Neural progenitor cell (in vitro differentiated cells): ENCODE measurements around the gene HERC2. TPM values are rescaled to one million over a fixed set of nuclear protein-coding genes. Genes with fewer than 3 reads are reported as not detected.

Source experiments
- DNase-seq: peaks from one replicate; pipeline ENCODE4 v3.0.0-alpha.2; 2016; ENCODE audit warnings: low spot score
- H2AFZ ChIP-seq: fragments of 200-600 bp; sonication (generic); replicated peaks from 2 replicates; pipeline ENCODE4 v1.6.1; 2016; ENCODE audit warnings: antibody characterized with exemption
- H3F3A ChIP-seq: fragments of 200-600 bp; sonication (generic); 2 replicates; pipeline ENCODE4 v1.6.1; 2016; ENCODE audit warnings: antibody characterized with exemption, low read depth
- H3K27ac ChIP-seq: fragments of 200-600 bp; sonication (generic); 2 replicates; pipeline ENCODE4 v1.5.1; 2016; ENCODE audit warnings: mild to moderate bottlenecking
- H3K27me3 ChIP-seq: fragments of 200-600 bp; sonication (generic); 2 replicates; pipeline ENCODE4 v1.6.1; 2016; ENCODE audit warnings: mild to moderate bottlenecking, moderate library complexity
- H3K36me3 ChIP-seq: fragments of 200-600 bp; sonication (generic); 2 replicates; pipeline ENCODE4 v1.5.1; 2016
- H3K4me1 ChIP-seq: fragments of 200-600 bp; sonication (generic); 2 replicates; pipeline ENCODE4 v1.6.1; 2016; ENCODE audit warnings: mixed run types
- H3K4me2 ChIP-seq: fragments of 200-600 bp; sonication (generic); 2 replicates; pipeline ENCODE4 v1.6.1; 2016
- H3K4me3 ChIP-seq: fragments of 200-600 bp; sonication (generic); 2 replicates; pipeline ENCODE4 v1.5.1; 2016
- H3K79me2 ChIP-seq: fragments of 200-600 bp; sonication (generic); 2 replicates; pipeline ENCODE4 v1.6.1; 2016; ENCODE audit warnings: low read depth
- H3K9ac ChIP-seq: fragments of 200-600 bp; sonication (generic); 2 replicates; pipeline ENCODE4 v1.6.1; 2016
- H3K9me3 ChIP-seq: fragments of 200-600 bp; sonication (generic); 2 replicates; pipeline ENCODE4 v1.5.1; 2016; ENCODE audit warnings: low read depth
- H4K20me1 ChIP-seq: fragments of 200-600 bp; sonication (generic); 2 replicates; pipeline ENCODE4 v1.6.1; 2016; ENCODE audit warnings: low read depth
- H3K27ac Mint-ChIP-seq: 3 replicates; pipeline ENCODE4 v1.8.0; 2021; ENCODE audit warnings: mixed read lengths
- H3K27me3 Mint-ChIP-seq: 2 replicates; pipeline ENCODE4 v1.8.0; 2022; ENCODE audit warnings: low read depth, mild to moderate bottlenecking, inconsistent platforms, moderate library complexity, mixed read lengths; ENCODE audit not compliant: insufficient read depth
- H3K36me3 Mint-ChIP-seq: 3 replicates; pipeline ENCODE4 v1.8.0; 2021; ENCODE audit warnings: mixed read lengths
- H3K4me1 Mint-ChIP-seq: 3 replicates; pipeline ENCODE4 v1.8.0; 2021; ENCODE audit warnings: mixed read lengths
- H3K4me3 Mint-ChIP-seq: 3 replicates; pipeline ENCODE4 v1.8.0; 2021; ENCODE audit warnings: mild to moderate bottlenecking, moderate library complexity, mixed read lengths
- H3K9me3 Mint-ChIP-seq: 3 replicates; pipeline ENCODE4 v1.8.0; 2020; ENCODE audit warnings: mixed read lengths
- CTCF ChIP-seq: fragments of 200-600 bp; sonication (generic); IDR thresholded peaks from 2 replicates; pipeline ENCODE4 v1.5.1; 2017; ENCODE audit warnings: antibody characterized with exemption, mild to moderate bottlenecking
- EZH2 ChIP-seq: fragments of 200-600 bp; sonication (generic); IDR thresholded peaks from 2 replicates; pipeline ENCODE4 v1.6.1; 2017; ENCODE audit warnings: antibody characterized with exemption, mild to moderate bottlenecking, moderate library complexity
- EZH2phosphoT487 ChIP-seq: fragments of 200-600 bp; sonication (generic); IDR thresholded peaks from 2 replicates; pipeline ENCODE4 v1.6.1; 2017; ENCODE audit warnings: antibody characterized with exemption
- total RNA-seq: library from RNA; depleted of rRNA; stranded (reverse); fragments of >200 nt; gene quantifications from 2 replicates; pipeline ENCODE4 v1.2.3, GENCODE V29; 2015; ENCODE audit warnings: low replicate concordance

Gene HERC2
- total RNA-seq, 1 donor from 2014 or later, result 15.3 TPM

GRCh38 chr15:28085489-28086174 is 236.3 kb downstream of the HERC2 start:
- Histone ChIP-seq H3K27me3 (no peaks in the 10 kb centered on the region), H4K20me1 (no peaks in the 10 kb centered on the region), H2AFZ (peak overlapping the region; percentile 3), H3K4me2 (no peak overlapping the region), H3K9me3 (peaks cover under 1% of the 10 kb centered on the region), H3K4me1 (no peaks in the 10 kb centered on the region), H3K4me3 (no peak overlapping the region), H3K79me2 (no peaks in the 10 kb centered on the region), H3F3A (no peaks in the 10 kb centered on the region), H3K36me3 (no peaks in the 10 kb centered on the region), H3K9ac (no peak overlapping the region), H3K27ac (no peak overlapping the region)
- H3K9me3 Mint-ChIP-seq, result peaks cover 21% of the 10 kb centered on the region
- peaks cover 5% of the 10 kb centered on the region for H3K27me3 Mint-ChIP-seq
- no peak overlapping the region for H3K27ac Mint-ChIP-seq
- no peak for DNase-seq
- no peak for TF ChIP-seq EZH2phosphoT487
- TF ChIP-seq EZH2, result no peak
- TF ChIP-seq CTCF, result no peak
- H3K36me3 Mint-ChIP-seq, result no peaks in the 10 kb centered on the region
- H3K4me3 Mint-ChIP-seq, result no peak overlapping the region
- no peaks in the 10 kb centered on the region for H3K4me1 Mint-ChIP-seq

DNA sequence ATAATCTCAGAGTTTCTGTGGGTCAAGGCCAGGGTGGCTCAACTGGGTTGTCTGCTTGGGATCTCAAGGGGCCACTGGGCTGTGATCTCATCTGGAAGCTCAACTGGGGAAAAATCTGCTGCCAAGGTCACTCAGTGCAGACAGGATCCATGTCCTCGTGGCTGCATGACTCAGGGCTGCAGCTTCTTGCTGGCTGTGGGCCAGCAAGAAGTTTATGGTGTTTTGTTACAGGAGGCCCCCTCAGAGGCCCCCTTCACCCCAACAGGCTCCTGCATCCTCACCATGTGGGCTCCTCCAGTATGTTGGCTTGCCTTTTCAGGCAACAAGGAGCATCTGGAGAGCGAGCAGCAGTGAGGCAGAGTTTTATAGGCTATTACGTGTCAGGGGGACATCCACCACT is 237.4 kb downstream of the HERC2 start:
- H3K9me3 ChIP-seq, result no peaks in the 10 kb centered on the region
- Mint-ChIP-seq H3K27ac (peak overlapping the region; percentile 66), H3K9me3 (peaks cover 13% of the 10 kb centered on the region), H3K36me3 (no peaks in the 10 kb centered on the region), H3K4me1 (peaks cover 5% of the 10 kb centered on the region), H3K27me3 (peaks cover 9% of the 10 kb centered on the region), H3K4me3 (no peak overlapping the region)
- TF ChIP-seq EZH2 (no peak), EZH2phosphoT487 (no peak), CTCF (no peak)
- H3F3A ChIP-seq, result no peaks in the 10 kb centered on the region
- DNase-seq, result no peak
- no peaks in the 10 kb centered on the region for H4K20me1 ChIP-seq
- H3K79me2 ChIP-seq, result no peaks in the 10 kb centered on the region
- no peak overlapping the region for H3K27ac ChIP-seq
- H3K4me2 ChIP-seq, result no peak overlapping the region
- H3K27me3 ChIP-seq, result no peaks in the 10 kb centered on the region
- H3K9ac ChIP-seq, result no peak overlapping the region
- no peaks in the 10 kb centered on the region for H3K36me3 ChIP-seq
- H3K4me1 ChIP-seq, result peaks cover 6% of the 10 kb centered on the region
- H2AFZ ChIP-seq, result no peak overlapping the region
- no peak overlapping the region for H3K4me3 ChIP-seq

DNA sequence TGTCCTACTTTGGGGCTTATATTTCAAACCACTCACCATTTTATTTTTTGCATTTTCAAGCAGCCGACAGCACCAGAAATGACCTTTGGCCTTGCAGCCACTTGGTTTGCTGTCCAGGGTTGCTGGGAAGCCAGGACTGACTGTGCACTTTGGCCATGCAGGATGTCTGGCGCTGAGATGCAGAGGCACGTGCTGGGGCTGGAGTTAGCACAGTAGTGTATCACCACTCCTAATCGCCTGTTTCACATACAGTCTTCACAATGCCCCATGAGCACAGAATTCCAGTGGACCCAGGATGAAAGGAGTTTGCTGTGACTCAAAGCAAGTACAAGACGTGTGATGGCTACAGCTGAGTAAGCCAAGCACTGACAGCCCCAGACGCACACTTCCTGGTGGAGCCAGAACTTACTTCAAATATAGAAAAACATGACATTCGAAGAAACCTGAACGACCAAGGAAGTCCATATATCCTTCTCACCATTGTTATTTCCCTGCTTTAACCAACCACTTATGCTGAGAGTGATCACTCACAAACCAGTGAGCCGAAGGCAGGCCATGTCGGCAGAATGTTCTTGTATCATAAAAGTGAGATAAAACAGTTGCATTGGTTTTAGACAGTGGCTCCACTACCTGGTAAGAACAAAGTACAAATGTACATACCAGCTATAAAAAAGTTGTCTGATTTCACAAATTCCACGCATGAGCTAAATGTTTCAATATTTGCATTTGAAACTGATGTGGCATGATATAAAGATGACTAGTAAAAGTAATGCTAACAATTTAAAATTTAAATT is 238.9 kb downstream of the HERC2 start:
- Histone ChIP-seq H4K20me1 (no peaks in the 10 kb centered on the region), H3K9ac (no peak overlapping the region), H3K36me3 (no peaks in the 10 kb centered on the region), H3K27ac (no peak overlapping the region), H3F3A (no peaks in the 10 kb centered on the region), H3K9me3 (no peaks in the 10 kb centered on the region), H2AFZ (no peak overlapping the region), H3K4me1 (peaks cover 6% of the 10 kb centered on the region), H3K4me3 (no peak overlapping the region), H3K79me2 (no peaks in the 10 kb centered on the region), H3K27me3 (no peaks in the 10 kb centered on the region), H3K4me2 (no peak overlapping the region)
- peaks cover 9% of the 10 kb centered on the region for H3K9me3 Mint-ChIP-seq
- no peaks in the 10 kb centered on the region for H3K36me3 Mint-ChIP-seq
- H3K4me1 Mint-ChIP-seq, result peaks cover 5% of the 10 kb centered on the region
- no peak for DNase-seq
- H3K27me3 Mint-ChIP-seq, result peaks cover 9% of the 10 kb centered on the region
- TF ChIP-seq EZH2 (no peak), EZH2phosphoT487 (no peak), CTCF (no peak)
- no peak overlapping the region for H3K27ac Mint-ChIP-seq
- H3K4me3 Mint-ChIP-seq, result no peak overlapping the region
